Neural cell (in vitro differentiated cells): ENCODE measurements around the gene CAPN15. TPM values are rescaled to one million over a fixed set of nuclear protein-coding genes. Genes with fewer than 3 reads are reported as not detected.

Experiments
- H2AFZ ChIP-seq: fragments of 200-600, 300-800 bp; sonication (generic), shearing (Covaris generic); 2 replicates; pipeline ENCODE4 v1.6.0; 2014; ENCODE audit warnings: low read depth, mild to moderate bottlenecking, antibody characterized with exemption, low read length, moderate library complexity
- H3F3A ChIP-seq: fragments of 200-600 bp; shearing (Covaris generic); 2 replicates; pipeline ENCODE4 v1.6.1; 2016; ENCODE audit warnings: mild to moderate bottlenecking, moderate library complexity, mixed read lengths, antibody characterized with exemption, low read length; ENCODE audit not compliant: insufficient read depth, poor library complexity, severe bottlenecking
- H3K27ac ChIP-seq: fragments of 200-600, 300-800 bp; sonication (generic), shearing (Covaris generic); 2 replicates; pipeline ENCODE4 v1.5.1; 2014; ENCODE audit warnings: mild to moderate bottlenecking, low read length, moderate library complexity
- H3K27me3 ChIP-seq: fragments of 300-800, 200-600 bp; sonication (generic), shearing (Covaris generic); 2 replicates; pipeline ENCODE4 v1.6.0; 2014; ENCODE audit warnings: mild to moderate bottlenecking, low read depth, low read length, moderate library complexity; ENCODE audit not compliant: insufficient read depth
- H3K36me3 ChIP-seq: fragments of 300-800, 200-600 bp; sonication (generic), shearing (Covaris generic); 2 replicates; pipeline ENCODE4 v1.5.1; 2014; ENCODE audit warnings: mild to moderate bottlenecking, antibody characterized with exemption, low read length, moderate library complexity; ENCODE audit not compliant: insufficient read depth
- H3K4me2 ChIP-seq: fragments of 300-800, 200-600 bp; sonication (generic), shearing (Covaris generic); 2 replicates; pipeline ENCODE4 v1.6.0; 2014; ENCODE audit warnings: mild to moderate bottlenecking, low read length
- H3K4me3 ChIP-seq: fragments of 300-800, 200-600 bp; sonication (generic), shearing (Covaris generic); 2 replicates; pipeline ENCODE4 v1.5.1; 2014; ENCODE audit warnings: mild to moderate bottlenecking, low read length, moderate library complexity
- H3K79me2 ChIP-seq: fragments of 200-600 bp; shearing (Covaris generic); replicated peaks from 2 replicates; pipeline ENCODE4 v1.6.0; 2014; ENCODE audit warnings: mild to moderate bottlenecking, low read length, moderate library complexity; ENCODE audit not compliant: insufficient read depth
- H3K9ac ChIP-seq: fragments of 300-800, 200-600 bp; sonication (generic), shearing (Covaris generic); 2 replicates; pipeline ENCODE4 v1.6.1; 2016; ENCODE audit warnings: mild to moderate bottlenecking, low read length, mixed read lengths
- H3K9me2 ChIP-seq: fragments of 200-600 bp; shearing (Covaris generic); 2 replicates; pipeline ENCODE4 v1.6.1; 2016; ENCODE audit warnings: mild to moderate bottlenecking, low read length, mixed read lengths; ENCODE audit not compliant: insufficient read depth
- H3K9me3 ChIP-seq: fragments of 200-600, 300-800 bp; sonication (generic), shearing (Covaris generic); 2 replicates; pipeline ENCODE4 v1.6.1; 2016; ENCODE audit warnings: mild to moderate bottlenecking, mixed run types, low read length, moderate library complexity, mixed read lengths
- H4K20me1 ChIP-seq: fragments of 200-600 bp; shearing (Covaris generic); 2 replicates; pipeline ENCODE4 v1.6.1; 2016; ENCODE audit warnings: mild to moderate bottlenecking, mixed run types; ENCODE audit not compliant: insufficient read depth
- CTCF ChIP-seq: fragments of 450-650 bp; IDR thresholded peaks from 2 replicates; pipeline ENCODE4 v1.5.1; 2014; ENCODE audit warnings: antibody characterized with exemption, mild to moderate bottlenecking, moderate library complexity; ENCODE audit not compliant: poor library complexity, severe bottlenecking
- EP300 ChIP-seq: fragments of 450-650 bp; conservative IDR thresholded peaks from 2 replicates; pipeline ENCODE4 v1.6.1; 2014; ENCODE audit warnings: antibody characterized with exemption, mild to moderate bottlenecking, moderate library complexity; ENCODE audit not compliant: poor library complexity, severe bottlenecking
- EZH2 ChIP-seq: fragments of 200-600, 300-800 bp; shearing (Covaris generic), sonication (generic); IDR thresholded peaks from 2 replicates; pipeline ENCODE4 v1.6.1; 2014; ENCODE audit warnings: antibody characterized with exemption, low read length, borderline replicate concordance, mild to moderate bottlenecking; ENCODE audit not compliant: insufficient read depth, poor library complexity, severe bottlenecking
- MXI1 ChIP-seq: fragments of 450-650 bp; conservative IDR thresholded peaks from 2 replicates; pipeline ENCODE4 v1.6.1; 2014; ENCODE audit warnings: antibody characterized with exemption, mild to moderate bottlenecking; ENCODE audit not compliant: poor library complexity, severe bottlenecking
- POLR2AphosphoS5 ChIP-seq: IDR thresholded peaks from 2 replicates; pipeline ENCODE4 v1.6.1; 2012
- RAD21 ChIP-seq: fragments of 450-650 bp; conservative IDR thresholded peaks from 2 replicates; pipeline ENCODE4 v1.6.1; 2014; ENCODE audit warnings: antibody characterized with exemption, mild to moderate bottlenecking, moderate library complexity
- REST ChIP-seq: IDR thresholded peaks from 2 replicates; pipeline ENCODE4 v1.6.1; 2012; ENCODE audit warnings: borderline replicate concordance
- SMC3 ChIP-seq: fragments of 450-650 bp; conservative IDR thresholded peaks from 2 replicates; pipeline ENCODE4 v1.6.1; 2014; ENCODE audit warnings: antibody characterized with exemption, mild to moderate bottlenecking, moderate library complexity; ENCODE audit not compliant: poor library complexity
- TAF1 ChIP-seq: IDR thresholded peaks from 2 replicates; pipeline ENCODE4 v1.6.1; 2012; ENCODE audit warnings: low read depth
- polyA plus RNA-seq: library from polyadenylated mRNA; depleted of rRNA; stranded (reverse); fragments of >200 nt; gene quantifications from 2 replicates; pipeline ENCODE4 v1.2.3, GENCODE V29; 2014

The CAPN15 gene
- polyA plus RNA-seq, 1 donor from 2014 or later: 11.5 TPM

- no peaks in the 10 kb centered on the region for H3K36me3 ChIP-seq
- H3K79me2 ChIP-seq: no peaks in the 10 kb centered on the region
- H4K20me1 ChIP-seq: no peaks in the 10 kb centered on the region
These were observed 9.2 kb downstream of the CAPN15 start for GRCh38 chr16:536746-537145.

More at GRCh38 chr16:536746-537145, 9.2 kb downstream of the CAPN15 start:
- H3K9me2 ChIP-seq: no peaks in the 10 kb centered on the region
- H3K27ac ChIP-seq: no peak overlapping the region
- H3K9me3 ChIP-seq: no peaks in the 10 kb centered on the region
- H3K4me3 ChIP-seq: no peak overlapping the region
- TF ChIP-seq POLR2AphosphoS5: no peak
- TF ChIP-seq REST: no peak
- TF ChIP-seq CTCF: no peak
- no peak for TF ChIP-seq EP300
- TF ChIP-seq RAD21: no peak
- TF ChIP-seq EZH2: no peak
- no peak for TF ChIP-seq MXI1
- no peak for TF ChIP-seq SMC3
- TF ChIP-seq TAF1: no peak
- no peaks in the 10 kb centered on the region for H3K27me3 ChIP-seq
- H2AFZ ChIP-seq: no peak overlapping the region
- no peaks in the 10 kb centered on the region for H3F3A ChIP-seq
- no peak overlapping the region for H3K4me2 ChIP-seq
- no peak overlapping the region for H3K9ac ChIP-seq
